Smooth muscle cell of the brain vasculature (primary cell): ENCODE results near the gene SLC8A2.

Source experiments
- DNase-seq: peaks from one replicate; pipeline ENCODE4 v3.0.0-alpha.2; 2012; ENCODE audit warnings: low read depth, low spot score

Gene SLC8A2

DNA sequence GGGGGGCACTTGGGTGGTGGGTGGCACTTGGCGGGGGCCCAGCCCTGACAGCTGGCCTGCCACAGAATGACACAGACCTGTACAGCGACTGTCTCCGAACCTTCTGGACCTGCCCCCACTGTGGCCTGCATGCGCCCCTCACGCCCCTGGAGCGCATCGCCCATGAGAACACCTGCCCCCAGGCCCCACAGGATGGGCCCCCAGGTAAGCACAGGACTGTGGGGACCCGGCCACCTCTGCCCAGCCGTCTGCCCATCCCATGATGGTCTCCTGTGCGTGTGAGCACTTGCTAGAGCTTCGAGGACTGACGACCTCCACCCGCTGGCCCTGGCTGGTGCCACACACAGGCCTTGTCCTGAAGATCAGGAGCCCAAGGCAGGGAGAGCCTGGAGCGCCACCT lies 90.6 kb downstream of the SLC8A2 start:
- DNase-seq, result no peak

DNA sequence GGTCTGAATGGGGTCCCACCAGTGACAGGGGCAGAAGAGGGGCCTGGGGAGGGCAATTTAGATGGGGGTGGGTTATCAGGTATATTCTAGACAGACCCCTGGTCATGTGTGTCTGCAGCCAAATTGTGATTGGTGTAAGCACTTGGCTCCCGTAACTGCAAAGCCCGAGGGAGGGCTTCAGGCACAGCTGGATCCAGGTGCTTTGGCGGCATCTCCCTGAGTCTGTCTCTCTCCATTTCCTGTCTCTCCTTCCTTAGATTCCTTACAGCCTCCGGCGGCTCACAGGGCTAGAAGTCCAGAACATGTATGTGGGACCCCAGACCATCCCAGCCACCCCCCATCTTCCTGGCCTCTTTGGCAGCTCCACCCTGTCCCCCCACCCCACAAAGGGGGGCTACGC lies 91.1 kb downstream of the SLC8A2 start:
- DNase-seq, result no peak

DNA sequence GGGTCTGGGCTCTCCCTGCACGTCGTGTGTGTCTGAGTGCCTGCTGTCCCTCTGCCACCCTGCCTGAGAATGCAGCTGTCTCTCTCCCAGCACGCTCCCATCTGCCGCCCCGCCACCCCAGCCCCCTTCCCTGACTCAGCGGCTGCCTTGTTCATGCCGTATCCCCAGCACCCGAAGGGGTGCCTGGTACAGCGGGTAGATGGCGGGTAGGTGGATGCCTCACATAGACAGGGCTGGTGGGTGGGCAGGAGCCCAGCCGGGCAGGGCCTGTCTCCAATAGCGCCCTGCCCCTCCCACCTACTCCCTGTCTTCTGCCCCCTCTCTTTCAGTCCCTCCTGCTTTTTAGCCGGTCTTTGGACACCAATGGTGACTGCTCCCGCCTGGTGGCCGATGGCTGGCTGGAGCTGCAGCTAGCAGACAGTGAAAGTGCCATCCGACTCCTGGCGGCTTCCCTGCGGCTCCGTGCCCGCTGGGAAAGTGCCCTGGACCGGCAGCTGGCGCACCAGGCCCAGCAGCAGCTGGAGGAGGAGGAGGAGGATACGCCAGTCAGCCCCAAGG lies 92.2 kb downstream of the SLC8A2 start:
- DNase-seq, result no peak

DNA sequence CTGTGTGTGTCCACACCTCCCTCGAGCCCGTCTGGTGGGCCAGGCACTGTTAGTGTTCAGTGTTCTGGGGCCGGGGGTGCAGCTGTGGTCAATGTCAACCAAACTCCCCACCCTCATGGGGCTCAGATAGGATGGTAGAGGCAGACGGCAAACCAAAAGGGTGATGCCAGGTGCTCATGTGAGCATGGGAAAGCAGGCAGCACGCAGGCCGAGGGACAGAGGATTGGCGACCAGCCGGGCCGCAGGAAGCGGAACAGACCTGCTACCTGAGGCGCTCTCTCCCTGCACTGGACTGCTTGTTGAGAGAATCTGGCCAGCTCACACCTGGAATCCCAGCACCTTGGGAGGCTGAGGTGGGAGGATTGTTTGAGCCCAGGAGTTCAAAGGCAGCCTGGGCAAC lies 93.4 kb downstream of the SLC8A2 start:
- no peak for DNase-seq
